ENCODE results near the gene MCMBP. TPM values are rescaled to one million over a fixed set of nuclear protein-coding genes. Genes with fewer than 3 reads are reported as not detected.
A peak's percentile ranks its signal among the peaks of the same experiment; 100 is the strongest.
"Not testable (repeated sequence)": the region's sequence is repeated elsewhere in the genome, so short reads cannot be mapped to it uniquely, and the experiment has no call there.

MCMBP gene
- polyA plus RNA-seq, 1 experiment, result 41.6 TPM

GRCh38 chr10:119896061-119896655 lies 23.5 kb upstream of the MCMBP start:
- POLR2A ChIA-PET, result no interaction called here
- CTCF ChIA-PET, result interaction anchor here (0.6 to 1.2 kb wide), 3 partner anchors 19 to 810 kb away, joined by 3 to 5 read pairs (median 4); no protein-coding TSS in a partner anchor
- DNase-seq (ENCODE audit: low read depth), result peak; percentile 47
- Histone ChIP-seq H3K27me3 (ENCODE audit: control insufficient read depth, insufficient read depth, low read length) (no peaks in the 10 kb centered on the region), H3K4me3 (ENCODE audit: low read depth, low read length) (no peak overlapping the region), H3K36me3 (ENCODE audit: control insufficient read depth, insufficient read depth, low read length) (peaks cover 4% of the 10 kb centered on the region; the same call in 1 of the 2 replicates)
- TF ChIP-seq CTCF (IDR thresholded peaks at IDR 0.05; ENCODE audit: insufficient read depth, low read depth, low read length), result no peak

DNA sequence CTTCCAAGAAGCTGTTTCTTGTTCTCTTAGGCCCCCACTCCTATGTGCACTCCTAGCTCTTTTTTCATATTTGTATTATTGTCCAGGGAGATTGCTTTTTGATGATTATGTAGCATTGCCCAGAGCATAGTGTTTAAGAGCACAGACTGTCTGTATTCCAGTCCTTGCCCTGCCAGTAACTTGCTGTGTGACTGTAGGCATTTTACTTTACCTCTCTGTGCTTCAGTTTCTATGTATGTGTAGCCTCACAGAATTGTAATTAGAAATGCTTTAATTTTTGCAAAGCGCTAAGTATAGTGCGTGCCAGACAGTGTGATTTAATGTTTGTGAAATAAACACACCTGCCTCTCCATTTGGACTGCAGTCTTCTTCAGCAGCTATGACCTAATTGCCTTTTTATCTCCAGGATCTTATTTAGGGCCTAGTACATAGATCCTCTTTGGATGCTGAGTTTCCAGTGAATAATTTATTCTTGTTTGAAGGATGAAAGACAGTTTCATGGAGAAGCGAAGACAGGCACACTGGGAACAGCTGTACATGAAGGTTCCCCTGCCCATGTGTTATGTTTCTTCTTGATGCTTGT lies 21.3 kb upstream of the MCMBP start:
- CTCF ChIA-PET, result interaction anchor here (0.8 to 1.0 kb wide), 3 partner anchors 13 to 1839 kb away, joined by 3 to 4 read pairs (median 3); no protein-coding TSS in a partner anchor
- Histone ChIP-seq H3K27me3 (ENCODE audit: control insufficient read depth, insufficient read depth, low read length) (no peaks in the 10 kb centered on the region), H3K36me3 (ENCODE audit: control insufficient read depth, insufficient read depth, low read length) (peaks cover 4% of the 10 kb centered on the region; the same call in 1 of the 2 replicates), H3K4me3 (ENCODE audit: low read depth, low read length) (peak overlapping the region; percentile 86)
- POLR2A ChIA-PET, result interaction anchor here (0.7 kb wide), 1 partner anchor 11 kb away, joined by 3 read pairs; no protein-coding TSS in a partner anchor
- DNase-seq (ENCODE audit: low read depth), result no peak
- TF ChIP-seq CTCF (IDR thresholded peaks at IDR 0.05; ENCODE audit: insufficient read depth, low read depth, low read length), result no peak

DNA sequence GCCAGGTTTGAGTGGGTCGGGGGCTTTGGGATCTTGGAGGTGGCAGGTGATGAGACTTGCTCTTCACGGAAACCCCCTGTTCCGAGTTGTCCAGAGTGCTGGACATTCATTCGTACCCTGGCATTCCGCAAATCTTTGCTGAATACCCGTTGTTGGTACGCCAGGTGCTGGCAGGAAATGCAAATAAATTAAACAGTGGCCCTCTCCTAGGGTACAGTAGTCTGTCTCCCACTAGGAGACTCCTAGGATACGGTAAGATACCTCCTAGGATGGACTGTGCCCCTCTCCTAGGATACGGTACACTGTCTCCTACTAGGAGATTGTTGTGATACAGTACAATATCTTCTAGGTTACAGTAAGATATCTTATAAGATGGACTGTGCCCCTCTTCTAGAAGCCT lies 20.4 kb upstream of the MCMBP start:
- ChIA-PET POLR2A (interaction anchor here (0.7 to 1.0 kb wide), 3 partner anchors 10 to 229 kb away, joined by 3 to 7 read pairs (median 3); partner anchors contain the start of gene MCMBP), CTCF (interaction anchor here (1.0 kb wide), 2 partner anchors 8 to 143 kb away, joined by 3 to 4 read pairs; no protein-coding TSS in a partner anchor)
- Histone ChIP-seq H3K36me3 (ENCODE audit: control insufficient read depth, insufficient read depth, low read length) (no peaks in the 10 kb centered on the region), H3K27me3 (ENCODE audit: control insufficient read depth, insufficient read depth, low read length) (no peaks in the 10 kb centered on the region), H3K4me3 (ENCODE audit: low read depth, low read length) (peak overlapping the region; percentile 86)
- TF ChIP-seq CTCF (IDR thresholded peaks at IDR 0.05; ENCODE audit: insufficient read depth, low read depth, low read length), result no peak
- no peak for DNase-seq (ENCODE audit: low read depth)

DNA sequence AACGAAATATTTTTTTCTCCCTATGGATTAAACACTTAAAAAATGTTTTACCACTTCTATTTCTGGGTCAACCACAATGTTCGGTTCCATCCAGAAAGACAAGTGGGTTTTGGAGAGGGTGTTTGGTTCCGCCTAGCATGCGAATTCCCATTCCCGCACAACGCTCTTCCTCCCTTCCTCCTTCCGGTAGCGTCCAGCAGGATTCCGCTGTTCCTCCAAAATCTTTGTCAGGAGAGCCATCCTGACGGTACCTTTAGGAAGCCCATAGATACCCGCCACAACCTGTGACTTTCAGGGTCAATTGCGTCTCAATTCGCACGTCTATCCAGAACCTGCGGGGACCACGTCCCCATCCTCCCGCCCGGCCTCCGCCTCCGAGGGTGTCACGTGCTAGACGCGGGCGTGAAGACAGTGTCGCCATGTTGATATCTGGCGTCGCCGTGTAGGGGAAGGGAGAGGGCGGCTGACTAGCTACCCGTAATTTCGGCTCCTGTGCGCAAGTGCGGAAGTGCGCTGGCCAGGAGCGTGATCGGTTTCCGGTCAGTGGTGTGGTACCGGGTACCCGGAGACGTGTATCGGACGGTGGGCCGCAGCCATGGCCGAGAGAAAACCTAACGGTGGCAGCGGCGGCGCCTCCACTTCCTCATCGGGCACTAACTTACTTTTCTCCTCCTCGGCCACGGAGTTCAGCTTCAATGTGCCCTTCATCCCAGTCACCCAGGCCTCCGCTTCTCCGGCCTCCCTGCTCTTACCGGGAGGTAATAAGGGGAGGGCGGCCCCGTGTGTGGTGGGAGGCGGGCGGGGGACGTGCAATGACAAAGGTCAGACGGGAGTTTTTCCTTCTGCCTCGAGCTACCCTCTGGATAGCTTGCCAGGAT lies 19.8 kb upstream of the MCMBP start, which contains the start of gene SEC23IP:
Gene SEC23IP, plus strand, starts transcription at position 543 of the 878 bp plus-strand sequence. Its CDS starts 53 bp downstream, at position 596.
- ChIA-PET POLR2A (interaction anchor here (1.0 kb wide), 2 partner anchors 20 to 228 kb away, joined by 3 to 7 read pairs; partner anchors contain the start of gene MCMBP), CTCF (interaction anchor here (0.6 to 1.0 kb wide), 2 partner anchors 9 to 13 kb away, joined by 3 to 5 read pairs; no protein-coding TSS in a partner anchor)
- H3K27me3 ChIP-seq (ENCODE audit: control insufficient read depth, insufficient read depth, low read length), result no peaks in the 10 kb centered on the region
- no peak for TF ChIP-seq CTCF (IDR thresholded peaks at IDR 0.05; ENCODE audit: insufficient read depth, low read depth, low read length)
- peak within 1 kb of the TSS; percentile 86 for H3K4me3 ChIP-seq (ENCODE audit: low read depth, low read length)
- DNase-seq (ENCODE audit: low read depth), result peak; percentile 72
- H3K36me3 ChIP-seq (ENCODE audit: control insufficient read depth, insufficient read depth, low read length), result no peaks in the 10 kb centered on the region

DNA sequence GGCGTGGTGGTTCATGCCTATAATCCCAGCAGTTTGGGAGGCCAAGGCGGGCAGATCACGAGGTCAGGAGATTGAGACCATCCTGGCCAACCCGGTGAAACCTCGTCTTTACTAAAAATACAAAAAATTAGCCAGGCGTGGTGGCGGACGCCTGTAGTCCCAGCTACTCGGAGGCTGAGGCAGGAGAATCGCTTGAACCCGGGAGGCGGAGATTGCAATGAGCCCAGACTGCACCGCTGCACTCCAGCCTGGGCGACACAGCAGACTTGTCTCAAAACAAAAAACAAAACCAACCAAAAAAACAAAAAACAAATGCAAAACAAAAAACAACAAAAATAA lies 19.2 kb upstream of the MCMBP start:
- DNase-seq (ENCODE audit: low read depth); H3K27me3 ChIP-seq (ENCODE audit: control insufficient read depth, insufficient read depth, low read length); H3K36me3 ChIP-seq (ENCODE audit: control insufficient read depth, insufficient read depth, low read length): not testable (repeated sequence)
- H3K4me3 ChIP-seq (ENCODE audit: low read depth, low read length), result peak overlapping the region; percentile 86
- ChIA-PET POLR2A (interaction anchor here (1.0 kb wide), 2 partner anchors 19 to 228 kb away, joined by 3 to 7 read pairs; partner anchors contain the start of gene MCMBP), CTCF (interaction anchor here (0.6 to 1.0 kb wide), 2 partner anchors 9 to 13 kb away, joined by 3 to 5 read pairs; no protein-coding TSS in a partner anchor)

DNA sequence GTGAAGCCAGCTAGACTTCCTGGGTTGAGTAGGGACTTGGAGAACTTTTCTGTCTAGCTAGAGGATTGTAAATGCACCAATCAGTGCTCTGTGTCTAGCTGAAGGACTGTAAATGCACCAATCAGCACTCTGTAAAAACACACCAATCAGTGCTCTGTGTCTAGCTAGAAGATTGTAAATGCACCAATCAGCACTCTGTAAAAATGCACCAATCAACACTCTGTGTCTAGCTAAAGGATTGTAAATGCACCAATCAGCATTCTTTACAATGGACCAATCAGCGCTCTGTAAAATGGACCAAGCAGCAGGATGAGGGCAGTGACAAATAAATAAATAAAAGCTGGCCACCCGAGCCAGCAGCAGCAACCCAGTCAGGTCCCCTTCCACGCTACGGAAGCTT lies 17.7 kb upstream of the MCMBP start:
- H3K36me3 ChIP-seq (ENCODE audit: control insufficient read depth, insufficient read depth, low read length); H3K27me3 ChIP-seq (ENCODE audit: control insufficient read depth, insufficient read depth, low read length); POLR2A ChIA-PET; CTCF ChIA-PET; DNase-seq (ENCODE audit: low read depth); H3K4me3 ChIP-seq (ENCODE audit: low read depth, low read length): not testable (repeated sequence)

DNA sequence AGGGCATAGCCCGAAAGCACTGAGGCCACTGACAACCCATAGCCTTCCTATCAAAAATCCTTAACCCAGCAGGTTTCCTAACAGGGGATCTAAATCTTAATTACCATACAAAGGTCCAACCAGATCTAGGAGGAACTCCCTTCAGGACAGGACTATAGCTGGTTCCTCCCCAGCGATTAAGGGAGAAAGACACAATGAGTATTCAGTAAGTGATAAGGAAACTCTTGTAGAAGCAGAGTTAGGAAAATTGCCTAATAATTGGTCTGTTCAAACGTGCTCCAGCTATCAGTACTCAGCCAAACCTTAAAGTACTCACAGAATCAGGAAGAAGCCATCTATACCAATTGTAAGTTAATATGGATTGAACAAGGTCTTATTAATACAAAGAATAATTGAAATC lies 16.6 kb upstream of the MCMBP start:
- H3K27me3 ChIP-seq (ENCODE audit: control insufficient read depth, insufficient read depth, low read length); POLR2A ChIA-PET; CTCF ChIA-PET; H3K36me3 ChIP-seq (ENCODE audit: control insufficient read depth, insufficient read depth, low read length); H3K4me3 ChIP-seq (ENCODE audit: low read depth, low read length); DNase-seq (ENCODE audit: low read depth): not testable (repeated sequence)

DNA sequence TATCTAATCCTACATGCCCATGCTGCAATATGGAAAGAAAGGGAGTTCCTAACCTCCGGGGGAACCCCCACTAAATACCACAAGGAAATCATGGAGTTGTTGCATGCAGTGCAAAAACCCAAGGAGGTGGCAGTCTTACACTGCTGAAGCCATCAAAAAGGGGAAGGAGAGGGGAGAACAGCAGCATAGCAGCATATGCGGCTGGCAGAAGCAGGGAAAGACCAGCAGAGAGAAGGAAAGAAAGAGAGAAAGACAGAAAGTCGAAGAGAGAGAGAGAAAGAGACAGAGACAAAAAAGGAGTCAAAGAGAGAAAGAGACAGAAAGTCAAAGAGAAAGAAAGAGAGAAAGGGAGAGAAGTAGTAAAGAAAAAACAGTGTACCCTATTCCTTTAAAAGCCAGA lies 16.1 kb upstream of the MCMBP start:
- CTCF ChIA-PET; H3K27me3 ChIP-seq (ENCODE audit: control insufficient read depth, insufficient read depth, low read length); POLR2A ChIA-PET; H3K36me3 ChIP-seq (ENCODE audit: control insufficient read depth, insufficient read depth, low read length); DNase-seq (ENCODE audit: low read depth); H3K4me3 ChIP-seq (ENCODE audit: low read depth, low read length): not testable (repeated sequence)

All from BJ (cell line).